ENCODE results near the gene S100P. TPM values are rescaled to one million over a fixed set of nuclear protein-coding genes. Genes with fewer than 3 reads are reported as not detected.
A peak's percentile ranks its signal among the peaks of the same experiment; 100 is the strongest.

Gene S100P
- total RNA-seq, 1 donor from 2014 or later, result 0.07 TPM

DNA sequence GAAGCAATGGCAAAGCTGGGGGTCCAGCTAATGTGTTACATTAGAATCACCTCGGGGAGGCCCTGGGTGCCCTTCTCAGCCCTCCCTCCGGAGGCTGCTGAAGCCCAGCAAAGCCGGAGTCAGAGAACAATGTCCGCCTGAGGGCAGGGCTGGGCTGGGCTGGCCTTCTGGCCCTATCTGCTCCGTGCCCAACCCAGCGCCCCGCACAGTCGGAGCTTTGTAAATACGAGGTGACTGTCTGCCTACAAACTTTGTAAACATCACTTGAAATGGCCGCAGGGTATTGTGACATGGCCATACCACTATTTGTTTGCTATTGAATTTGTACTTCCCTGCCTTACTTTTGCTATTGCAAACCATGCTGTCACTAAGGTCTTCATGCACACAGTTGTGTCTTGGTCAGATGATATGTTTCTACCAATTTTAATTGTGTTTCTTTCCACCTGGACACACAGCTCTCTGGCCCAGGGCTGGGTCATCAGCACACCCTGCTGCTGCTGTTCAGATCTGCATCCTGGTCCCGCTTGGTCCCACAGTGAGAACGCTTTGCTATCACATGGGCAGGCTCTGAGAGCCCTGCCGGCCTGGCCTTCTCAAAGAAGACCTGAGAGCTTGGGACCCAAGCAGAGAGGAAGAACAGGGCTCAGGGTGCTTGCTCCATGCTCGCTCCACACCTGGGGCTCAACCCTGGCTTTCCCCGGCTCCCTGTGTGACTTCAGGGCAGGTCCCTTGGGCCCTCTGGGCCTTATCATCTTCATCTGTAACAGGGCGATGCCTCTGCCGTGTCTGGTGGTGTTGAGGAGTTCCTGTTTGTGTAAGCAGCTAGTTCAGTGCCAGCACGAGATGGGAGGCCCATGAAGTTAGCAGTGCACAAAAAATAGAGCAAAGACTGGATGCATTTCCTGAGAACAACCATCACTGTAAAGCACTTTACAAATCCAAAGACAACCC, 2.3 kb downstream of the S100P start:
- DNase-seq (ENCODE audit: low read depth, low spot score), result no peak

DNA sequence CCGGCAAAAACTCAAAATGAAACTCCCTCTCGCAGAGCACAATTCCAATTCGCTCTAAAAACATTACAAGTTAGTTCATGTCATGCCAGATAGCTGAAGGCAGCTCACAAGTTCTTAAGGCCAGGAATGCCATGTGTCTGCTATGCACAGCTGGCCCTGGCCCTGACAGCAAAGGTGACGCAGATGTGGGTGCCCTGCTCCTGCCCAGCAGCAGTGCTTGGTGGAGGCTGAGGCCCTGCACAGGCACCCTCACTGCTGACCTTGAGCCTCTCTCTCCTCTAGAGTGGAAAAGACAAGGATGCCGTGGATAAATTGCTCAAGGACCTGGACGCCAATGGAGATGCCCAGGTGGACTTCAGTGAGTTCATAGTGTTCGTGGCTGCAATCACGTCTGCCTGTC, 2.9 kb downstream of the S100P start:
- DNase-seq (ENCODE audit: low read depth, low spot score), result no peak

DNA sequence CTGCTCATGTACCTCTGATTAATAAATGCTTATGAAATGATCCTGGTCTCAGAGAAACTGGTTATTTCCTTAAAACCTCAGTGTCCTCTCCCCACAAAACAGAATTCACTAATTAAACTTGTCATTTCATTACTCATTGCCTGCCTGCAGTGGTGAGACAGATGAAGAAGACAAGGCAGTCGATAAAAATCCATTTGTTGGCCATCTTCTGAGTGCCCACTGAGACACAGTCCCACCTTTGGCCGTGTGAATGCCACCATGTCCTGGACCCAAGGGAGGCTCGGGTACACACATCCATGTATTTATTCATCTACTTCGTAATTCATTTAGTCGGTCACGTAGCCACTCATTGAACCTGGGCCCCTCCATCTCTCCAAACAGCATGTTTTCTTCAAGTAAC, 3.5 kb downstream of the S100P start:
- DNase-seq (ENCODE audit: low read depth, low spot score), result no peak

DNA sequence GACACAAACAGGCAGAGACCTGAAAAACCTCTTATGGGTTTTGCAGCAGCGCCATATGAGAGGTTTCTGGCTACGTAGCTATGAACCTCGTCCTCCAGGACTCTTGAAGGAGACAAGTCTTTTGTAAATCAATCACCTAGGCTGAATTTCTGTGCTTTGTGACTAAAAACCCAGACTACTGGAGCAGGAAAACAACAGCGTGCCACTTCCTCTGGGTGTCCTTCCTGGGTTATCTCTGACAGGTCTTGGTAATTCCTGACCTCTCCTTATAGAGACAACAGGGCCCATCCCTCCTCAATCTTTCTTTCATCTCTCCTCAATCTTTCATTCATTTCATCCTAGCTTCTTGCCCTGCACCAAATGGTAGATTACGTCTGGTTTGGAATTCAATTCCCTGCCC, 5.7 kb downstream of the S100P start:
- DNase-seq (ENCODE audit: low read depth, low spot score), result no peak

DNA sequence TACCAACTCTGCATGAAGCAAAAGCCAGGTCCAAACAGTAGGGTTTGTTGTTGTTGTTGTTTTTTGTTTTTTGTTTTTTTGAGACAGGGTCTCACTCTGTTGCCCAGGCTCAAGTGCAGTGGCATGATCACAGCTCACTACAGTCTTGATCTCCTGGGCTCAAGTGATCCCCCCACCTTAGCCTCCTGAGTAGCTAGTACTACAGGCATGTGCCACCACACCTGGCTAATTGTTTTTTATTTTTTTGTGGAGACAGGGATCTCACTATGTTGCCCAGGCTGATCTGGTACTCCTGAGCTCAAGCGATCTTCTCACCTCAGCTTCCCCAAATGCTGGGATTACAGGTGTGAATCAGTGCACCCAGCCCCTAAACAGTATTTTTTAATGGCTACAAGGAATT, 6.2 kb downstream of the S100P start:
- no peak for DNase-seq (ENCODE audit: low read depth, low spot score)

DNA sequence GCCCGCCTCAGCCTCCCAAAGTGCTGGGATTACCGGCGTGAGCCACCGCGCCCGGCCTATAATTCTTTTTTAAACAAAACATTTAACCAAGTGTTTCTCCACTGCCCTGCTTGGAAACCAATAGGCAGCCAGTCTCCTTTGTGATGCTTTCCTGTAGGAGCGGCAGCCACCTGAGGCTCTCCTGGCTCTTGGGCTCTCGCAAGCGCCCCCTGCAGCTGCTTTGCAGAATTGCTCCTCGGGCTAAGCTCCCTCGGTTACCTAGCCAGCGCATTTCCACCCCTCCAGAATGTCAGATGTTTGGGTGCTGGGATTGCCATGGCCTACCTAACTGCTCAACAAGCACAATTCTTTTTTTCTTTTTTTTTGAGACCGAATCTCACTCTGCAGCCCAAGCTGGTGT, 7.7 kb downstream of the S100P start:
- no peak for DNase-seq (ENCODE audit: low read depth, low spot score)

DNA sequence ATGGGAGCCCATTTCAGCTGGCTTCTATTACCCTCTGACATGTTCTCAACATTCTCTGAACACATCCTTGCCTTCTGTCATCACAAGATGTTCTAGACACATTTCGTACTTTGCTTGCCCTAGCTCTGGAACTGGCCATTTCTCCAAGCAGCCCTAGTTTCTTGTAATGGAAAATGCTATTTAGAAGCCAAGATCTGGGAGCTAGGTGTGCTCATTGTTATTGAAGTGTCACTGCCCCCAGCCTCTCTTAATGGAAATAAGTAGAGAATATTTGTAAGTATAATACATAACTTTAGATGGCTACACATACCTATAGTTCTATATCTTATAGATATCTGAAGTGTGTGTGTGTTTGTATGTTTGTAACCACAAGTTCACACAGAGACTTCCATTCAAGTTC, 9.1 kb downstream of the S100P start:
- no peak for DNase-seq (ENCODE audit: low read depth, low spot score)

DNA sequence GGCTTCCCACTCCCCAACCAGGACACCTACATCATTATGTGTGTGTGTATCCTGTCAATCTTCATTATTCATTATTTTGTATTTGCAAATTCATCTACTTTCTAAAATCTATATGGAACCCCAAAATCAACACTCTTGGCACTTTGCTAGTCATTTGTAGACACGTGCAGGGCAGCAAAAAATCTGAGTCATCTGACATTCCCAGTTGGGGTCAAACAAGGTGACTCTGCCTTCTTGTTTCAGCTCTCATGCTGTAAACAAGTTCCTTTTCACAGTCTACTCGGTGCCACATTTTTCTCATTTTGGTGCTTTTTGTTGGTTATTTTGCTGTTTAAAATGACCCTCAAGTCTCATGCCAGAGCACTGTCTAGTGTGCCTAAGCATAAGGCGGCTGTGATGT, 10.1 kb downstream of the S100P start:
- DNase-seq (ENCODE audit: low read depth, low spot score), result no peak

DNA sequence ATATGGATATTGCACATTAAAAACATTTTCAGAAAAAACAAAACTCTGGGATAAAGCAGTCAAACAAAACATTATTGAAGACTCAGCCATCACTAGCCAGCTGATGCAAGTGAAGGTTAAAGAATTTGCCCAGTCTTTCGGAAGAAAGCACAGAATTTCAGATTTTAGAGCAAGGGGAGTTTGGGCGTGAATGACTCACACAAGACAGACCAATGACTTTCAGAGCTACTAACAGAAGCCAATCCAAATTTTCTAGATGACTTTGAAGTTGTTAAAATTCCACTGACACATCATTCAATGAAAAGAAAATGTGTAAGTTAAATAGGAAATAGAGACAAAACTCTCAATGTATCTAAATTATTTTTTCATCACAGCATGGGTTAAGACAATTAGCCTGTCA, 12.0 kb downstream of the S100P start:
- DNase-seq (ENCODE audit: low read depth, low spot score), result no peak

DNA sequence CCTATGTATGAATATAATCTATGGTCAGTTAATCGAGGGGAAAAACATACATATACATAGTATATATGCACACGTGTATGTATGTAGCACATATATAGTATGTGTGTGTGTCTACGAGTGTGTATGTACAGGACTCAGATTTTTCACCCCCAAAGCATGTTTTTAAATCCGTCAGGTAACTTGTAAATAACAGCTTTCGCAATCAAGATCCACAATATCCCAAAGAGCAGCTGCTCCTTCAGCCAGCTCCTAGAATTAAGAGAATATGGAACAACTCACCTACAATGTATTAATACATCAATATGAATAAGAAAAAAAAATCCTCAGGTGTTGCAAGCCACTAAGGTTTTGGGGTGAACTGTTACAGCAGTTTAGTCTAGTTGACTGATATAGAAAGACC, 12.5 kb downstream of the S100P start:
- no peak for DNase-seq (ENCODE audit: low read depth, low spot score)

DNA sequence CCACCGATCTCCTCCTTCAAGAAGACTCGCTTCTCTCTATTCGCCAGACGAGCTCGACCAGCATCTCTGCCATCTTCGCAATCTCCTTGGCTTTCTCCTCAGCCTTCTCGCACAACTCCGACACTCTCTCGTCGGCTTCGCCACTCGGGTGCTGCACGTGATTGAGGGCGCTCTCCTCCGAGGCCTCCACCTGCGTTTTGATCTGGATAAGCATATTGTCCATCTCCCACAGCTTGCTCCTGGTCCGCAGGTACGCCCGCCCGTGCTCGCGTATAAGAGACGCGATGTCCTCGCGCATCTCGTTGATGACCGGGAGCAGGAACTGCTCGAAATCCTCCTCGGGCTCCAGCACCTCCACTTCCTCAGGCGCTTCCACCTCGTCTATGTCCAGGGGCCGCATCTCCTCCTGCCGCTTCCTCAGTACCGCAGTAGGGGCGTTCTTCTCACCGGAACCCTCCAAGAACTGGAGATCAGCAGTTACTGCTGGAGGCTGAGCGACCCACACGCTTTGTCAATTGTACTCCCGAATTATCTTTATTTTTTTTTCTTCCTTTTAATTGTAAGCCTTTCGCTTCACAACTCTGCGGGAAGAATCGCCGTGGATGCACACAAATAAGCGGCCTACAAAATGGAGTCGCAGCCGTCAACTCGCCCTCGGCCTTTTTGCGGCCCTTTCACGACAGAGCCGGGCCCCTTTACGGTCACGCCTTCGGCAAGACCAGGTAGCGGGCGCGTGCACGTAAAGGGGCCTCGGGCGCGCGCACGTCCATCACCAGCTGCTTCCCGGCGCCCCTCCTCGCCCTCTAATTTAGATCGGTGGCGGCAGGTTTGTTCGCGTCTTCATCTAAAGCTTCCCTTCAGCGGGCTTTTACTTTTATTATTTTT, 15.8 kb downstream of the S100P start, which contains the start of gene MRFAP1L1:
TSS of gene MRFAP1L1 (minus strand) at position 636 of the 885 bp plus-strand sequence. CDS start at position 400, 236 bp downstream.
- peak; percentile 88 for DNase-seq (ENCODE audit: low read depth, low spot score)

DNA sequence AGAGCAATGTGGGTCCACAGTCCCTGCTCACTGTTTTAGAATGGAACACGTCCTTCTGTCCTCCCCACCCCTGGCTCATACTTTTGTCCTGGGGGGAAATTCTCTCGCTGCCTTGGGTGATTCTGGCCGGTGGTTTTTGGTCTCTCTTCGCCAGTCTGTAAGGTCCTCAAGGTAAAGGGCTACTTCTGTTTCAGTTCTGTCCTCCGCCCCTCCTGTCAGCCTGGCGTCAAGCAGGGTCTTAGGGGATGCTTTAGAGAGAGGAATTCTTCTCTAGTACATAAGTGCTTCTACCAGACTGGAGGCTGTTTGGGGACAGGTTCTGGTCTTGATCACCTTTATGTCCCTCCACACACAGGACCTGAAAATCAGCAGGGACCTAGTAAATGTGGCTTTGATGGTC, 16.6 kb downstream of the S100P start:
- no peak for DNase-seq (ENCODE audit: low read depth, low spot score)

DNA sequence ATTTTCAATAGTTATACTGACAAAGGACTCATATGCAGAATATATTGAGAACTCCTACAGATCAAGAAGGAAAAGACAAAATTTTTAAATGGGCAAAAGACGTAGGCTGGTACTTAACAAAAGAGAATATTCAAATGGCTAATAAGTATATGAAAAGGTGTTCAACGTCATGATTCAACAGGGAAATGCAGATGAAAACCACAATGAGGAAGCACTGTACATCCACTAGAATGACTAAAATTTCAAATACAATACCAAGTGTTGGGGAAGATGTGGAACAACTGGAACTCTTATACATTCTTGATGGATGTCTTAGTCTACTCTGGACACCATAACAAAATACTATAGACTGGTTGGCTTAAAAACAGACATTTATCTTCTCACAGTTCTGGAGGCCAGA, 17.3 kb downstream of the S100P start:
- DNase-seq (ENCODE audit: low read depth, low spot score), result no peak

DNA sequence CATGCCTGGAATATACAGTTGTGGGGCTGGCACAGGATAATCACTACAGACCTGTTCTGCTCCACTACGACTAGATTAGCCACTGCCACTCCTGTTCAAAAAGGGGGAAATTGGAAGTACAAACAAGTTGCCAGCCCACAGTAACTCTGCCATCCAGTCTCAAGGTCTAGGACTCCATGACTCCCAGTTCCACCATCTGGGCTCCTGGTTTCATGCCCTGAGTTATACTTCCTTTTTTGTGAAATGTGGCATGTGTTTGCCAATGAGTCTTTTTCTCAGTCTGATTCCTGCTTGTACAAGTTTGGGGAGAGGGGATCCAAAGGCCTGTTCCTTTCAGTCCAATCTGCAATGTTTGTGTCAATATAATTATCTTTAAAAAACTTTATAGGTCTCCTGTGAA, 21.3 kb downstream of the S100P start:
- DNase-seq (ENCODE audit: low read depth, low spot score), result no peak

DNA sequence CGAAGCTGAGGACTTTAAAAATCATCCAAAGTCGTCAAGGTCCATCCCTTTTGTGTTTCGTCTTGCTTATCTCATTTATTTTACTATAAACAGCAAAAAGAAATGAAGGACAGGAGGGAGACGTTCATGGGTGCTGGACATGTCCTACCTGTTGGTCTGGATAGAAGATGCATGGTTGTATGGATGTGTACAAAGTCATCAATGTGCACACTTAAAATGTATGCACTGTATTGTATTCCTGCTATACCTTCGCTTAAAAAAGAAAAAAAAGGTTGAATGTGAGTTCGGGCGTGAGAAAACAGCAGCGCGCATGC, 22.0 kb downstream of the S100P start:
- DNase-seq (ENCODE audit: low read depth, low spot score), result no peak

DNA sequence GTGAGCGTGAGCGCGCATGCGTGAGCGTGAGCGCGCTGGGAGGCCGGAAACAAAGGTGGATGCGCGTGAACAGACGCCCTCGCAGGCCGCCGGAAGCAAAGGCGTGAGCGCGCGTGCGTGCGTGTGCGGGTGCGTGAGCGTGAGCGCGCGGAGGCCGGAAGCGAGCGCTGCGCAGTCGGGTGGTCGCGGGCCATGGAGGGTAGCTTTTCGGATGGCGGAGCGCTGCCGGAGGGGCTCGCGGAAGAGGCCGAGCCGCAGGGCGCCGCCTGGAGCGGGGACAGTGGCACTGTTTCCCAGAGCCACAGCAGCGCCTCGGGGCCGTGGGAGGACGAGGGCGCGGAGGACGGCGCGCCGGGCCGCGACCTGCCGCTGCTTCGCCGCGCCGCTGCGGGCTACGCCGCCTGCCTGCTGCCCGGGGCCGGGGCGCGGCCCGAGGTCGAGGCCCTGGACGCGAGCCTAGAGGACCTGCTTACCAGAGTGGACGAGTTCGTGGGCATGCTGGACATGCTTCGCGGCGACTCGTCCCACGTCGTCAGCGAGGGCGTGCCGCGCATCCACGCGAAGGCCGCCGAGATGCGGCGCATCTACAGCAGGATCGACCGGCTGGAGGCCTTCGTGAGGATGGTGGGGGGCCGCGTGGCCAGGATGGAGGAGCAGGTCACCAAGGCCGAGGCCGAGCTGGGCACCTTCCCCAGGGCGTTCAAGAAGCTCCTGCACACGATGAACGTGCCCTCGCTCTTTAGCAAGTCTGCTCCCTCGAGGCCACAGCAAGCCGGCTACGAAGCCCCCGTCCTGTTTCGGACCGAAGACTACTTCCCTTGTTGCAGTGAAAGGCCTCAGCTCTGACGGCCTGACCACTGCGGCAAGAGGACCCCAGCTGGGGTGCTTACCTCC, 22.6 kb downstream of the S100P start, which contains the start of gene BLOC1S4:
TSS of gene BLOC1S4 (plus strand) at position 157 of the 894 bp plus-strand sequence. CDS start at position 193, 36 bp downstream.
- DNase-seq (ENCODE audit: low read depth, low spot score), result peak; percentile 60

DNA sequence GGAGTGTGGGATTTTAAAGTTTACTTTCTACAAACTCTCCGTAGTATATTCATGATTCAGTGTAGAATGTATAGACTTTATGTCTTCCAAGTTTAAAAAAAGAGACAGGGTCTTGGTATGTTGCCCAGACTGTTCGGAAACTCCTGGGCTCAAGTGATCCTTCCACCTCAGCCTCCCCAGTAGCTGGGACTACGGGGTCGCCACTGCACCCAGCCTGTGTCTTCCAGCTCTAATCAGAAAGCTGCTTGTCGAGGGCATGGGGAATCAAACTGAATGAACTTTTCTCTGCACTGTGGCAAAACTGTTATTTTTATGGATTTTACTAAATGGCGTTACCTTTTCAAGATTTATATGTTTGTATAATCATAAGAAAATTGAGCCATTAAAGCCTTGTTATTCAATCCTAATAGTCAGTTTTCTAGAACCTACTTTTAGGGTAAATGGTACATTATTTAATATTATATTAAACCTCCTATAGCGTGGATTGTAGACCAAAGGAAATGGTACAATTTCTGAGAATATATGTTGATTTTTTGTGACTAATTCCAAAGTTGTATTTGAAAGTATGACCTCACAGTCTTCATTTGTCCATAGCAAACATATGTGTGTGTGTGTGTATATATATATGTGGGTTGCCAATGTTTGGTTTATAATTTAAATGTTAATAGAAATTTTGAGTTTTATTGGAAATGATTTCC, 23.4 kb downstream of the S100P start:
- no peak for DNase-seq (ENCODE audit: low read depth, low spot score)

DNA sequence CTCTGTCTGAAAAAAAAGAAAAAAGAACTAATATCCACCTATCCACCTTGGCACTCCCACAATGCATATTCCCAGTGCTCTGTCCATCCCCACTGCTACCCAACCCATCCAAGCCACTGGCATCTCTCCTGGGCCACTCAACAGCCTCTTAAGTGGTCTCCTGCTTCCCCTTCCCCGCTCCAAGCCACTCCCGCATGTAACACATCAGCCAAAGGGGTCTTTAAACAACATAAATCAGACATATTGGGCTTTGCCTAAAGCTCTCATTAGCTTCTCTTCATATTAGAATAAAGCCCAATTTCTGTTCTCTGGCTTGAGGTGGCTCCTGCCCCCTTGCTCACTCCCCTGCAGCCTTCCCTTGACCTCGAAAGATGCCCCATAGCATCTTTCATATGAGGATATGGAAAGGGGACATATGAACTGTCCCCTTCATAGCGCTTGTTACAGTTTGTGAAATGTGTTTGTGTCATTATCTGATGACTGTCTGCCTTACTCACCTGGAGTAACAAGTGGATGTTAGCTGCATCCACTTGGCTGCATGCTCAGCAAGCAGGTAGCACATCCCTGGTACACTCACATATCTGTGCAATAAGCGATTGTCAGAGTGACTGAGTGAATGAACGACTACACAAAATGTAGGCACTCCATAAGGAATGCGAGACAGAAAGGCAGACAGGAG, 25.4 kb downstream of the S100P start:
- DNase-seq (ENCODE audit: low read depth, low spot score), result no peak

DNA sequence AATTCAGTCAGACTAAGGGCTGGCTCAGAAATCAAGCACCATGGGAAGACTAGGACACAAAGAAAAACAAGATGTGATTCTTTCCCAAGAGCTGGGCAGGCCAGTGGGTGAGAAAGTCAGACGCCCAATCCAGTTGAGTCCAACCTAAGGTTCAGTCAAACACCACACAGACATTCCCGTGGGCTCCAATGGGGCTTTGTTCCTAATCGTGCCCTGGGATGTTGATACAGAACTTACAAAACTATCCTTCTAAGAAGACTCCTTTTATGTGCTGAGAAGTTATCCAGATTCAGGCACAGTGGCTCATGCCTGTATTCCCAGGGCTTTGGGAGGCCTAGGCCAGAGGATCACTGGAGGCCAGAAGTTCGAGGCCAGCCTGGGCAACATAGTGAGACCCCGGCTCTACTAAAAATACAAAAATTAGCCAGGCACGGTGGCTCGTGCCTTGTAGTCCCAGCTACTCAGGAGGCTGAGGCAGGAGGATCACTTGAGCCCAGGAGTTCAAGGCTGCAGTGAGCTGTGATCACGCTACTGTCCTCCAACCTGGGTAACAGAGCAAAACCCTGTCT, 26.0 kb downstream of the S100P start:
- no peak for DNase-seq (ENCODE audit: low read depth, low spot score)

DNA sequence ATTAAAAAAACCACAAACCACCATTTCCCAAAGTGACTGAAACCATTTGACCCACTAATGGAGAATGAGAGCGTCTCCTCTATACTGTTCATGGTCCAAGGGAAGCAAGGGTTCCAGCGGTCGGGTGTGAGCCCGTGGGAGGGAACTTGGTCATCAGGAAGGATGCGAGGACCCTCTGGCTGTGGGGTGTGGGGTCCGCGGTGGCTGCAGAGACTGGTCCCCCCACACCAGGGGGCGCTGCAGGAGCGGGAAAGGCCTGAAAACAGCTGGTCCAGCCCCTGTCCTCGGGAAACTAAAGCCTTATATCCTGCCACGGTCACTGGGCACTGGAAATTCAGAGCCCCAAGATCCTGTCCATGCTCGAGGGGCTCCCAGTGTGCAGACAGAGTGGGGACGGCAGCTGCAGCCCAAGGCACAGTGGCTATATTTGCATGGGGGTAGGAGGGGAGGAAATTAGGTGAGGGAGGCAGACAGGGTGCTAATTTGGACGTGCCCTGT, 26.6 kb downstream of the S100P start:
- DNase-seq (ENCODE audit: low read depth, low spot score), result no peak
